ENCODE measurements around the gene CDH4.

CDH4 gene

DNA sequence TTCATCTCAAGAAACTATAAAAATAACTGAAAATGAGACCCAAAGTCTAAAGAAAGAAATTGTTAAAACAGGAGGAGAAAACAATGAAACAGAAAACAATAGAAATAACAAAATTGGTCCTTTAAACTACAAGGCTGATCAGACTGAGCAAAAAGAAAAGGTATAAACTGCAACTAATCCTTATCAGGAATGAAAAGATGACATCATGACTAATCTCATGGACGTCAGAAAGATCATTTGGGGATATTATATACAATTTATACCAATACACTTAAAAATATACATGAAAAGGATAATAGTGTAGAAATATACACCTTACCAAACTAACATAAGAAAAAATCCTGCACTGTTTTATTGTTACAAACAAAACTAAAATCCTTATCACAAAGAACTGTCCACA lies 498.0 kb downstream of the CDH4 start:
- Mint-ChIP-seq H3K27ac (no peak overlapping the region), H3K36me3 (ENCODE audit: low read depth) (no peaks in the 10 kb centered on the region), H3K4me3 (no peak overlapping the region), H3K4me1 (ENCODE audit: low read depth) (no peaks in the 10 kb centered on the region), H3K9me3 (peaks cover 9% of the 10 kb centered on the region), H3K27me3 (no peaks in the 10 kb centered on the region)
- intact Hi-C loops (cut with micrococcal nuclease), result no loop called here

- intact Hi-C loops (cut with micrococcal nuclease), result no loop called here
- H3K27ac Mint-ChIP-seq, result no peak overlapping the region
- H3K4me1 Mint-ChIP-seq (ENCODE audit: low read depth), result no peaks in the 10 kb centered on the region
- H3K27me3 Mint-ChIP-seq, result no peaks in the 10 kb centered on the region
- no peaks in the 10 kb centered on the region for H3K36me3 Mint-ChIP-seq (ENCODE audit: low read depth)
- H3K4me3 Mint-ChIP-seq, result no peak overlapping the region
- peaks cover 9% of the 10 kb centered on the region for H3K9me3 Mint-ChIP-seq
These were observed 500.5 kb downstream of the CDH4 start for GRCh38 chr20:61752576-61752975.

- Mint-ChIP-seq H3K4me3 (no peak overlapping the region), H3K9me3 (peaks cover 9% of the 10 kb centered on the region), H3K36me3 (ENCODE audit: low read depth) (no peaks in the 10 kb centered on the region), H3K27me3 (no peaks in the 10 kb centered on the region), H3K27ac (no peak overlapping the region), H3K4me1 (ENCODE audit: low read depth) (no peaks in the 10 kb centered on the region)
- intact Hi-C loops (cut with micrococcal nuclease), result no loop called here
These were observed 501.4 kb downstream of the CDH4 start for GRCh38 chr20:61753316-61753942.

GRCh38 chr20:61753987-61754956 lies 502.2 kb downstream of the CDH4 start:
- Mint-ChIP-seq H3K9me3 (peaks cover 9% of the 10 kb centered on the region), H3K4me3 (no peak overlapping the region), H3K36me3 (ENCODE audit: low read depth) (no peaks in the 10 kb centered on the region), H3K27me3 (no peaks in the 10 kb centered on the region), H3K27ac (no peak overlapping the region), H3K4me1 (ENCODE audit: low read depth) (no peaks in the 10 kb centered on the region)
- intact Hi-C loops (cut with micrococcal nuclease), result no loop called here

- Mint-ChIP-seq H3K9me3 (peaks cover 6% of the 10 kb centered on the region), H3K4me3 (no peak overlapping the region)
- intact Hi-C loops (cut with micrococcal nuclease), result no loop called here
These were observed 503.1 kb downstream of the CDH4 start for GRCh38 chr20:61754976-61755778.

DNA sequence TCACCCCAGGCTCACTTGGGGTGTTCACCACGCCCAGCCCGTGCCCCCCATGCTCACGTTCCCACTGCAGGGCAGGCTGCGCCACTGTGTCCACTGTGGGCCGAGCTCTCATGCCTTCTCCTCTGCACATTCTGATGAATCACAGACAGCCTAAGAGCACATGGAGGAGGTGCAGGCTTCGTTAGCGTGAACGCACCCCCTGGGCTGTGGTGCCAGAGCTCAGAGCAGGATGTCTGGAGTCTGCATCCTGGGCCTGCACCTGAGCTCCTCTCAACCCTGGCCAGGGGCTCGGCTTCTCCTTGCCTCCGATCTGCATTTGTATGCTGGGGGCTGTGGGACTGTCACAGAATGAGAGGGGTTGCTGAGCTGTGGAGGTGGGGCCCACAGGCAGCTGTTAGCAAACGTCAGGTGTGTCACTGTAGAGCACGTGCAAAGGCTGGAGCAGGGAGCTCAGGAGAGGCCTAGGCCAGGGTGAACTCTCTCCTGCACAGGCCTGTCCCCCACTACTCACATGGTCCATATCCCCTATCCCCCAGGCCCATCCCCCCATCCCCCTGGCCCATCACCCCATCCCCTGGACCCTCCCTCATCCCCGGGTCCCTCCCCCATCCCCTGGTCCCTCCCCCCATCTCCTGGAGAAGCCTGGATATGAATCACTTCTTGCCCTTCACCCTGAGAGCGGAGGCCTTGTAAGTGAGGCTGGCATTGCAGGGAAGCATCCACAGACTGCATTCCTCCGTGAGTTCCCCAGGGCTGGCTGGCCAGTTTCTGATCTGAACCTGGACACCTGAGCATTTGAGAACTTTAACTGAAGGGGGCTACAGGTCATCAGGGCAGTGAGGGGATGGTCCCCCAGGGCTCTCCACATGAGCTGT lies 504.1 kb downstream of the CDH4 start:
- Mint-ChIP-seq H3K4me3 (no peak overlapping the region), H3K27ac (no peak overlapping the region), H3K27me3 (no peaks in the 10 kb centered on the region), H3K36me3 (ENCODE audit: low read depth) (no peaks in the 10 kb centered on the region), H3K4me1 (ENCODE audit: low read depth) (no peaks in the 10 kb centered on the region), H3K9me3 (no peaks in the 10 kb centered on the region)
- intact Hi-C loops (cut with micrococcal nuclease), result no loop called here

More at GRCh38 chr20:61754976-61755778, 503.1 kb downstream of the CDH4 start:
- Mint-ChIP-seq H3K27me3 (no peaks in the 10 kb centered on the region), H3K27ac (no peak overlapping the region), H3K36me3 (ENCODE audit: low read depth) (no peaks in the 10 kb centered on the region), H3K4me1 (ENCODE audit: low read depth) (no peaks in the 10 kb centered on the region)

- H3K4me3 Mint-ChIP-seq, result no peak overlapping the region
- no peaks in the 10 kb centered on the region for H3K27me3 Mint-ChIP-seq
- no peaks in the 10 kb centered on the region for H3K9me3 Mint-ChIP-seq
- no peaks in the 10 kb centered on the region for H3K36me3 Mint-ChIP-seq (ENCODE audit: low read depth)
- intact Hi-C loops (cut with micrococcal nuclease), result no loop called here
- H3K4me1 Mint-ChIP-seq (ENCODE audit: low read depth), result no peaks in the 10 kb centered on the region
- no peak overlapping the region for H3K27ac Mint-ChIP-seq
These were observed 505.1 kb downstream of the CDH4 start for GRCh38 chr20:61756966-61757677.

GRCh38 chr20:61757678-61758563 lies 505.9 kb downstream of the CDH4 start:
- intact Hi-C loops (cut with micrococcal nuclease), result no loop called here
- Mint-ChIP-seq H3K27ac (no peak overlapping the region), H3K4me1 (ENCODE audit: low read depth) (no peaks in the 10 kb centered on the region), H3K36me3 (ENCODE audit: low read depth) (no peaks in the 10 kb centered on the region), H3K4me3 (no peak overlapping the region), H3K27me3 (no peaks in the 10 kb centered on the region), H3K9me3 (no peaks in the 10 kb centered on the region)

DNA sequence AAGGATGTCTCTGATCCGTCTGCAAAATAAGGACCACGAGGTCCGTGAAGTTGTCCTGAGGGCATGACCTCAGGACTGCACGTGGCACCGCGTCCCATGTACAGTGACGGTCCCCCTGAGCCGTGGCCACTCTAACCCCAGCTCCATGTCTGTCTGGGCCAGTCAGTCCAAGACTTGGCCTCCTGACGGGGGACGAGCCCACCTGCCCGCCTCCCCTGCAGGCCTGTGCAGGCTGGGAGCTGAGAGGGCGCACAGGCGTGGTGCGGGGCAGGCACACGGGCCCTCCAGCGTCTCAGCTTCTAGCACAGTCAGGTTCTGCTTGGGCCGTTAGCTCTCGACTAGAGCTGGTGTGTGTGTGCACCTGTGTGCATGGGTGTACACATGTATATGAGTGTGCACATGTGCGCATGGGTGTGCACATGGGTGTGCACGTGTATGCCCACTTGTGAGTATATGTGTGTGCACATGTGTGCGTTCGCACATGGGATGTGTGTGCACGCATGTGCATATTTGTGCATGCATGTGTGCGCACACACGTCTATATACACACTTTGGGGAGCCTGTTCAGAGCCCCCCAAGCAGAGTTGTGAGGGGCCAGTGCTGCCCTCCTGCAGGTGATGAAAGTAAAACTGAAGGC lies 506.6 kb downstream of the CDH4 start:
- no peaks in the 10 kb centered on the region for H3K36me3 Mint-ChIP-seq (ENCODE audit: low read depth)
- H3K4me1 Mint-ChIP-seq (ENCODE audit: low read depth), result no peaks in the 10 kb centered on the region
- H3K27ac Mint-ChIP-seq, result no peak overlapping the region
- H3K9me3 Mint-ChIP-seq, result no peaks in the 10 kb centered on the region
- H3K4me3 Mint-ChIP-seq, result no peak overlapping the region
- no peaks in the 10 kb centered on the region for H3K27me3 Mint-ChIP-seq
- intact Hi-C loops (cut with micrococcal nuclease), result no loop called here

- H3K4me1 Mint-ChIP-seq (ENCODE audit: low read depth), result no peaks in the 10 kb centered on the region
- intact Hi-C loops (cut with micrococcal nuclease), result no loop called here
- H3K36me3 Mint-ChIP-seq (ENCODE audit: low read depth), result no peaks in the 10 kb centered on the region
- H3K4me3 Mint-ChIP-seq, result no peak overlapping the region
- no peaks in the 10 kb centered on the region for H3K27me3 Mint-ChIP-seq
- H3K9me3 Mint-ChIP-seq, result no peaks in the 10 kb centered on the region
- no peak overlapping the region for H3K27ac Mint-ChIP-seq
These were observed 507.4 kb downstream of the CDH4 start for GRCh38 chr20:61759286-61760065.

GRCh38 chr20:61760321-61760720 lies 508.3 kb downstream of the CDH4 start:
- Mint-ChIP-seq H3K36me3 (ENCODE audit: low read depth) (no peaks in the 10 kb centered on the region), H3K27me3 (no peaks in the 10 kb centered on the region), H3K27ac (no peak overlapping the region), H3K9me3 (no peaks in the 10 kb centered on the region), H3K4me1 (ENCODE audit: low read depth) (no peaks in the 10 kb centered on the region), H3K4me3 (no peak overlapping the region)
- intact Hi-C loops (cut with micrococcal nuclease), result no loop called here

Data from dendritic cell treated with granulocyte-macrophage colony-stimulating factor and Interleukin-4, amounts not matched to agents 40 ng/mL and 50 ng/mL, for 4 days (primary cell).